PC-9 (cell line): Measurements from ENCODE around the gene EMP1.

Experiments
- CTCF ChIP-seq: fragments of 200-600 bp; sonication (generic); conservative IDR thresholded peaks from 2 replicates; pipeline ENCODE4 v1.6.1; 2017; ENCODE audit warnings: mixed run types, antibody characterized with exemption, mild to moderate bottlenecking, moderate library complexity
- EZH2 ChIP-seq: fragments of 200-600 bp; sonication (generic); IDR thresholded peaks from 2 replicates; pipeline ENCODE4 v1.8.0; 2017; ENCODE audit warnings: antibody characterized with exemption, low read depth

GRCh38 chr12:13198876-13199275 is 2.4 kb downstream of the EMP1 start:
- TF ChIP-seq CTCF (no peak), EZH2 (no peak)
